GM18520 (cell line): ENCODE measurements around the gene GINS1.

ENCODE experiments used
- ATAC-seq: cut with Tn5 transposase; IDR thresholded peaks from one replicate; pipeline ENCODE4 v1.9.1; 2021; ENCODE audit not compliant: unreplicated experiment

Gene GINS1

DNA sequence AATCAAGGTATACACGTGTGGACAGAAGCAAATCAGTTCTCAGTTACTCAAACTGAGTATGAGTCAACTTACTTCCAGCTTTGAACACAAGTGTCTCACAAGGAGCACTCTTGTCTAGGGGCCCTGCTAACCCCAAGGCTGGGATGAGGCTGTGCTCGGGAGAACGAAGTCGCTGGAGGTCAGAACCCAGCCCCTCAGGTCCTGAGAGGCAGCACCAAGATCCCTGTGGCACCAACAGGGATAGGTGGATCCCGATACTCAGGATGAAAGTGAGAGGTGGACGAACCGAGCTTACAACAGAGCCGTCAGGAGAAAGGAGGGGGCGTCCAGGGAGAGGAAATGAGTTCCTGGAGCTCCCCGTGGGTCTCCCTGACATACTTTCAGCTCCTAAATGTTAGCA lies 85.7 kb downstream of the GINS1 start:
- no peak for ATAC-seq

DNA sequence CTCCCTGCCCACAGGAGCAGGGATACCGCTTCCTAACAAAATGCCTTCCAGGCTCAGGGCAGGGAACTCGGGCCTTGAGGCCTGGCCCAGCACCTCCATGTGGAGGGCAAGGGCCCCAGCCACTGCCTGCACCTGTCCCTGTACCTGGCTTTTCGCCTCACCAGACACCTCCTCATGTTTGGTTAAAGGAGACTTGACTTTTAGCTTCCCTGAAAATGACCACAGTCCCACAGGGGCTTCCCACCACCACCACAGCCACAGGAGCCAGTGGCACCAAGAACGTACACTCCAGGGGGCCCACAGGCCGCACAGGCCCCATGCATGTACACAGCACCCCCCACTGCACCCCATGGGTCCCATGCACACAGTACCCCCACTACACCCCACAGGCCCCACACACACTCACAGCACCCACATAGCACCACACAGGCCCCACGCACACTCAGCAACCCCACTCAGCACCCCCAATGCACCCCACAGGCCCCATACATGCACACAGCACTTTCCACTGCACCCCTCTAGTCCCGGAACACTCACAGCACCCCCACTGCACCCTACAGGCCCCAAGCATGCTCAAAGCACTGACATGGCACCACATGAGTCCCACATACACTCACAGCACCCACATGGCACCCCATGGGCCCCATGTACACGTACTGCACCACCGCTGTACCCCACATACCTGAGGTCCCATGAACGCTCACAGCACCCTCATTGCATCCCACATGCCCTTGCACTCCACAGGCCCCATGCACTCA lies 86.5 kb downstream of the GINS1 start:
- ATAC-seq, result no peak

DNA sequence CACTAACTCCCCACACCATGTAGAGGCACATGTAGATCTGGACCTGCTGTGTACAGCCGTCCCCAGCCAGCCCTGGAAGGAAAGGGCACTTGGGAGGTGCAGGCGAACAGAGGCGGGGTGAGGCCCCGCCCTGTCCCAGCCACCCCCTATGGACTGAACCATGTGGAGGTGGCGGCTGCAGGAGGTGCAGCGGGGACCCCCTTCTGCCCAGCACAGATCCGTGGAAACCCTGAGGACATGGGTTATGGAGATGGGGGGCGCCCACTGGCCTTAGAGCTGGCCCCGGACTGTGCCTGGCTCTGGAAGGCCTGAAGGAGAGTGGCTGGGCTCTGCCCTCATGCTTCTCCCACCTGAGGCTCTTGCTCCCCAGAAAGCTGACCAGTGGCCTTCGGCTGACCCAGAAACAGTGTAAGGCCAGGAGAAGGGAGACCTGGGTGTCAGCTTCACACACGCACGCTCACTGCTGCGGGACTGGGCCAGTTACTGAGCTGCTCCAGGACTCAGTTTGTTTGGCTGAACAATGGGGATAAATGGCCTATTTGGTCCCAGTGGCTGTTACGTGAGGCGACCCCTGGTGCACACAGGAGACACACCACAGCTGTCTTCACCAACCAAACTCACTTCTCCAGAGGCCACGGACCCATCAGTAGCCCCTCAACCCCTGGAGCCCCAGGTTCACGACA lies 87.2 kb downstream of the GINS1 start:
- no peak for ATAC-seq

DNA sequence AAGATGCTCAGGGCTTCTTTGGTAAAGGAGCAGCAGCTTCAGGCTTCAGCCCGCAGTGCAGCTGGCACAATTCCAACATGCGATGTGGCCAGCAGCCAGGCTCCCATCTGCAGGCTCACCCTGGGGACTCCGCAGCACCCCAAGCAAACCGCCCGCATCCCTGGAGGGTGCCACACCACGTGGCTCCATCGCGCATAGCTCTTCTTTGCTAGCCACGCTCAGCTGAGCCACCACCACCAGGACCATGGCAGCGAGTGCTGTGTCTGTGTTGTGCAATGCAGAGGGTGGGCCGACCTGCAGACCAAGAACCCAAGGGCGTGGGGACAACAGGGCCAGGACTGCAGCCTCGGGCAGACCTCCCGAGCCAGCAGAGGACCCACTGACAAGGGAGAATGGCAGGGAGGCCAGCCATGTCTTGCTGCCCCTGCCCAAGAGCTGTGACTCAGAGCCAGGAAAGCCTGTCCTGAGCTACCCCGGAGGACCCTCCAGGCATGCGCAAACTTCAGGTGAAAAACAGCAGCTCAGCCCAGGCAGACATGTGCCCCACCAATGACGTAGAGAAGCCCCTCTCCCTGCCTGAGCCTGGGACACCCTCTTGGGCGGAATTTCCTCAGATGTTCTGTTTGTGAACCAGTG lies 87.8 kb downstream of the GINS1 start:
- ATAC-seq, result no peak

DNA sequence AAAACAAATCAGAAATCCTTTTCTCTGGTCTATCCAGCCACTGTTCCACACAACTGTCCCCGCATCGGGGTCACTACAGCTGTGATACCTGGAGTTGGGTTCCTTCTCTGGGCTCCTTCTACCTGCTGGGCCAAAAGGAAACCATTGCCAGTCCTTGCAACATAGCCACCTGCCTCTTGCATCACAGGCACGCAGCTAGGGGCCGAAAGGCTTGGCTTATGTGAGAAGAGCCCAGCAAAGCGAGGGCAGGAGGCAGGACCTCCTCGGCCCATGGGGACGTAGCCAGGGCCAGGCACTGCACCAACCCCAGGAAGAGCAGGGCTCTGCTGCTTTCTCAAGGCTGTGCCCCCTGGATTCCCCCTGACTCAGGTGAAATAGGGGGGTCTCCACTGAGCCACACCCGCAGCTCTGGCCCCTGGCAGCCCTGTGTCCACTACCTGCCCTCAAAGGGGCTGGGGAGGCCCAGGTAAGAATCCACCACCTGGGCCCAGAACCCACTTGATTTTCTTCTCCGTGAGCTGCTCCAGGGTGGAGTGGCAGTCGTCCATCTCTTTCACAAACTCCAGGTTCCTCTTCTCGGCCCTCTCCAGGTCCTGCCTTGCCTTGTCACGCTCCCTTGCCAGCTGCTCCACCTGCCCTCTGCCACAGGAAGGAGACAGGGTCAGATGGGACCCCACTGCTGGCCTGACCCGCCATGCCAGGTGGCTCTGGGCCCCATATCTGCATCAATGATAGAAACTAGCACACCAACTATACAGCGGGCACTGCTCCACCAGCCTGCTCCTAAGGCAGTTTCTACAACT lies 88.9 kb downstream of the GINS1 start:
- ATAC-seq, result no peak

DNA sequence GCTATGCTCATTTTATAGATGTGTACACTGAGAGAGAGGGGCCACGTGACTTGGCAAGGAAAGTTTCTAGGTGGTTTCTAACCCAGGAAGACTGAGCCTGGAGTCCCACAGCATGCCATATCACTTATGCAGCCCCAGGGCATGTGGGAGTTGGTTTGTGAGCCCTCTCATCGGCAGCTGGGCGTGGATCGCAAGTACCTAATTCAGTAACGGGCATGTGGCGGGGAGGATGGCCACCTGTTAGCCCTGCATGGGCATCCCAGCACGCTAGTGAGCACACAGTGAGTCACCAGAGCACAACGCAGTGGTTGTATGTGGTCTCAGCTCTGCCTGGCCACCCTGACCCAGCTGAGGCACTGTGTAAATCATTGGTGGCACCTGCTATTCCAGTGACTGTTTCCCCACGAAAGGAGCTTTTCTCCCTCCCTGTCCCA lies 89.5 kb downstream of the GINS1 start:
- ATAC-seq, result no peak

DNA sequence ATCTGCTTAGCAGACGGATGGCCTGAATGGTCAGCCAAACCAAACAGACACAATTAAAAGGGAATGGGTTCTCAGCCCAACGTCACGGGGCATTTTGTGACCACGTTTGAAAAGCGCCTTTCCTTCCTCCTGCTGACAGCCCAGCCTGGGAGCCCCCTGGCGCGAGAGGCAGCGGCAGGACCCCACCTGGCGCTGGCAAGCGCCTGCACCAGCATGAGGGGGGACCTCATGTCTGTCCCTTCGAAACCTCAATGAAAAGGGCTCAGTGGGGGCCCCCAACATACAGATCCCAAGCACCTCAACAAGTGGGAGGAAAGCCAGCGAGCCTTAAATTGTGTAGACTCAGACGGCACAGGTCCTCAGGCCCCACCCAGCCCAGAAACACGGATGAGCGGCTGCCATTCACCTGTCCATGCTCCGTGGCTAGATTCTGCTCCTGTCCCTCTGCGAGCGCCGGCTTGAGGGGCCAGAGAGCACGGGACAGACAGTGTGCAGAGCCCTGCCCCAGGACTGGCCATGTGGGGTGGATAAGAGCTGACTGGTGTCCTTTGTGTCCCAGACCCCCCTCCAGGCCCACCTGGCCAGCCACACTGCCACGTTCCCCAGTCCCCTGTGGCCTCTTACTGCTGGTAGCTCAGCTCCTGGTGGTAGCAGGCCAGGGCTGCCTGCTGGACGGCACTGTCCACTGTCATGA lies 90.3 kb downstream of the GINS1 start:
- no peak for ATAC-seq
